BLaER1 treated with 17β-estradiol and CSF1 and Interleukin-3, amounts not matched to agents 10 nM and 100 nM (cell line): ENCODE results near the gene MDM1.

Source experiments
- H3K27ac ChIP-seq, 11 experiments: shearing (Covaris generic); formaldehyde crosslinking; 2 replicates each; pipeline ENCODE4 v1.8.1; 2022
- H3K27me3 ChIP-seq, 11 experiments: shearing (Covaris generic); formaldehyde crosslinking; 2 replicates each; pipeline ENCODE4 v1.8.1; 2022
- H3K36me3 ChIP-seq, 11 experiments: shearing (Covaris generic); formaldehyde crosslinking; 2 replicates each; pipeline ENCODE4 v1.8.1; 2022
- H3K4me1 ChIP-seq, 10 experiments: shearing (Covaris generic); formaldehyde crosslinking; 2 replicates each; pipeline ENCODE4 v1.8.1; 2022
- H3K4me2 ChIP-seq, 11 experiments: shearing (Covaris generic); formaldehyde crosslinking; 2 replicates each; pipeline ENCODE4 v1.8.1; 2022
- H3K4me3 ChIP-seq, 10 experiments: shearing (Covaris generic); formaldehyde crosslinking; 2 replicates each; pipeline ENCODE4 v1.8.1; 2022
- H3K9ac ChIP-seq, 11 experiments: shearing (Covaris generic); formaldehyde crosslinking; 2 replicates each; pipeline ENCODE4 v1.8.1; 2022
- H3K9me3 ChIP-seq, 11 experiments: shearing (Covaris generic); formaldehyde crosslinking; replicated peaks in 1 of 11; 2 replicates each; pipeline ENCODE4 v1.8.1; 2022
- H4K20me1 ChIP-seq, 11 experiments: shearing (Covaris generic); formaldehyde crosslinking; 2 replicates each; pipeline ENCODE4 v1.8.1; 2022
- Cebpa-rat ChIP-seq, 11 experiments: shearing (Covaris generic); IDR thresholded peaks; 2 replicates each; pipeline ENCODE4 v1.8.1; 2022

MDM1 gene

DNA sequence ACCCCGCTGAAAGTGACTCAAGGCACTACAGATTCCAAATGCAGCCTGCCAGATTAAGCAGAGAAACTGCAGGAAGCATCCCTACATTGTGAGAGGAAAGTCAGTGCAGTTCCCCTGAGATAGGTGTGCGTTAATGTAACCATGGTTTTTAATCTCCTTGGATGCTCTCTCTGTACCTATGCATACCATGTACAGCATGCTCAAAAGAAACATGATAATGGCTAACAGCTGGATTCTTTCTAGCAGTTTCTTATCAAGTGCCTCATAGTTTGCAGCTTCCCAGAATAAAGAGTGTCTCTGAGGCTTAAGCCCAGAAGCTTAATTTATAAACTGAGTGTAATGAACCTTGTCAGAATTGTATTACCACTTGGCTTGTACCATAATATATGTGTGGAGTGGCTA is 17.1 kb upstream of the MDM1 start:
- H3K27ac ChIP-seq = no peak overlapping the region
- H3K4me3 ChIP-seq = no peak overlapping the region
- no peaks in the 10 kb centered on the region for H3K36me3 ChIP-seq
- no peaks in the 10 kb centered on the region for H3K9me3 ChIP-seq
- H3K9ac ChIP-seq = no peak overlapping the region
- no peak overlapping the region for H3K4me2 ChIP-seq
- H3K27me3 ChIP-seq = no peaks in the 10 kb centered on the region
- TF ChIP-seq Cebpa-rat (IDR thresholded peaks at IDR 0.05) = no peak
- H4K20me1 ChIP-seq = no peaks in the 10 kb centered on the region
- H3K4me1 ChIP-seq = peaks cover 0 to 7% (median 2%) of the 10 kb centered on the region in 10 experiments; a peak in 7 of 20 replicates

DNA sequence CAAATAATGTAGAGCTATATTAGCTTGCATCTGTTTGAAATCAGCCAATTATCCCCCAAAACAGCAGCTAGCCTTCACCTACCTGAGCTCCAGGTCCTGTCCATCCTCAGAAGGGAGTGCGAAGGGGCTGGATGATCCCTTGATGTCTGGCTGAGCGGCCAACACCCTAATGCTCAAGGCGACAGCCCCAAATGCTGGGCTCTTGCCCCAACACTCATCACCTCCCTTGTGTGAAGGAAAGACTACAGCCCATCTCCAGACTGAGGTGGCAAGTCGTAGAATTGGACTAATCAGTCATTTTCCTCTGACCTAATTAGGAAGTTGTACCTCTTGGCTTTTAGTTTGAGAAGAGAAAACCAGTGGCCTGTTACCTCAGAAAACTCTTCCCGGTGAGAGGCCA is 16.3 kb upstream of the MDM1 start:
- Histone ChIP-seq H3K9me3 (no peaks in the 10 kb centered on the region), H3K27ac (no peak overlapping the region), H3K27me3 (no peaks in the 10 kb centered on the region), H3K4me2 (no peak overlapping the region), H3K4me3 (no peak overlapping the region), H3K9ac (no peak overlapping the region), H4K20me1 (no peaks in the 10 kb centered on the region), H3K4me1 (peaks cover 0 to 15% (median 4%) of the 10 kb centered on the region in 10 experiments; a peak in 12 of 20 replicates), H3K36me3 (no peaks in the 10 kb centered on the region)
- no peak for TF ChIP-seq Cebpa-rat (IDR thresholded peaks at IDR 0.05)

DNA sequence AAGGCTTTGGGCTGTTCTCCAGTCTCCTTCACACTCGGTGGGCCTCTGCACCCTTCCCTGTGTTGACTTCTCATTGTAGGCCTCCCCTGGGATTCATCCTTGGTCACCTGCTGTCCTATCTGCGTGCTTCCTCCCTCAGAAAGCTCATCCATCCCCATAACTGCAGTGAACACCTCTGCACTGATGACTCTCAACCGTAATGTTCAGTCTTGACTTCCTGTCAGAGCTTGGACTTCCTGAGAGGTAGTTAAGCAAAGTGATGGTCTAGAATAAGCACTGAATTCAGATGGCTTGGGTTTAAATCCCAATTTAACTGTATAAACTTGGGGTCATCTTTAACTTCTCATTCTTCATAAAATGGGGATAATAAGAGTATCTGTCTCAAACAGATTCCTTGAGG is 13.6 kb upstream of the MDM1 start:
- Histone ChIP-seq H3K4me3 (no peak overlapping the region), H3K27me3 (no peaks in the 10 kb centered on the region), H3K36me3 (no peaks in the 10 kb centered on the region), H3K27ac (no peak overlapping the region), H3K4me2 (peak overlapping the region in 4 of 11 experiments; percentile 5 to 39 (median 28); a peak in 3 of 22 replicates), H3K9ac (no peak overlapping the region), H3K9me3 (no peaks in the 10 kb centered on the region), H3K4me1 (peaks cover 0 to 29% (median 13%) of the 10 kb centered on the region in 10 experiments; a peak in 17 of 20 replicates), H4K20me1 (no peaks in the 10 kb centered on the region)
- TF ChIP-seq Cebpa-rat (IDR thresholded peaks at IDR 0.05) = no peak

DNA sequence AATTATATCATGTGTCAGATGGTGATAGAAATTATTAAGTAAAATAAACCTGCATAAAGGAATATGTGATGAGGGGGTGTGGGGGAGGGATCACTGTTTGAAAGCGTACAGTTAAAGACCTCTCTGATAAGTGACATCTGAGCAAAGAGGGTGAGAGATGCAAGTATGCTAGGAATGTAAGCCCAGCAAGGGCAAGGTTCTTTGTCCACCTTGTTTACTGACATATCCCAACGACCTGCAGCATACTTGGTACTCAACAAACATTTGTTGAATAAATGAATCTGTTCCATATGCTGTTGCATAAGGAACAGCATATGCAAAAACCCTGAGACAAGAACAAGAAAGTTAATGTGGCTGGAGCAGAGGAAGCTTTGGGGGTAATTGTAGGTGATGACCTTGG is 12.0 kb upstream of the MDM1 start:
- H3K9ac ChIP-seq = no peak overlapping the region

DNA sequence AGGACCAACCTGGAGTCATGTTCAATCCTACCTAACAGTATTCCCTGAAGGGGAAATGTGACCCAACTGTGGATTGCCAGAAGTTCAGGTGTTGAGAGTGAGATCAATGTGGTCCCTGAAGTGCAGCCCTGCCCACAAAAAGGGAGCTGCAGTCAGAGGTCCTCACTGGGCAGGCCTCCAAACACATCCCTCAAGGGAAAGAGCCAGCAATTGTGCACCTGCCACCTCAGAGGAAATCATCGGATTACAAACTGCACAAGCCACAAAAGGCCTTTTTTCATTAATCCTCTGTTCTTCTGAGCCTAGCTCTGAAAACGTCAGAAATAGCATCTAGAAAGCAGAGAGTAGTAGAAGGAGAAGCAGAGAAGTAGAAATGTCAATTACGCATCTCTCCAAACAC is 10.8 kb upstream of the MDM1 start:
- Histone ChIP-seq H3K9me3 (no peaks in the 10 kb centered on the region), H3K4me3 (no peak overlapping the region), H3K36me3 (no peaks in the 10 kb centered on the region), H3K9ac (peak overlapping the region in 2 of 11 experiments; percentile 15 to 29; a peak in 2 of 22 replicates), H3K27ac (no peak overlapping the region), H3K4me1 (peaks cover 0 to 29% (median 14%) of the 10 kb centered on the region in 10 experiments; a peak in 17 of 20 replicates), H3K4me2 (peak overlapping the region in 9 of 11 experiments; percentile 5 to 72 (median 55); a peak in 15 of 22 replicates), H3K27me3 (no peaks in the 10 kb centered on the region), H4K20me1 (no peaks in the 10 kb centered on the region)
- no peak for TF ChIP-seq Cebpa-rat (IDR thresholded peaks at IDR 0.05)

More for the DNA sequence above, 12.0 kb upstream of the MDM1 start:
- Histone ChIP-seq H4K20me1 (no peaks in the 10 kb centered on the region), H3K4me3 (no peak overlapping the region), H3K36me3 (no peaks in the 10 kb centered on the region), H3K27ac (no peak overlapping the region), H3K9me3 (no peaks in the 10 kb centered on the region), H3K4me1 (peaks cover 0 to 29% (median 14%) of the 10 kb centered on the region in 10 experiments; a peak in 17 of 20 replicates), H3K4me2 (0 out of 22 replicates have a peak overlapping the region, but pooled peaks of 1 of the 11 experiments have one; percentile 71), H3K27me3 (no peaks in the 10 kb centered on the region)
- TF ChIP-seq Cebpa-rat (IDR thresholded peaks at IDR 0.05) = no peak

DNA sequence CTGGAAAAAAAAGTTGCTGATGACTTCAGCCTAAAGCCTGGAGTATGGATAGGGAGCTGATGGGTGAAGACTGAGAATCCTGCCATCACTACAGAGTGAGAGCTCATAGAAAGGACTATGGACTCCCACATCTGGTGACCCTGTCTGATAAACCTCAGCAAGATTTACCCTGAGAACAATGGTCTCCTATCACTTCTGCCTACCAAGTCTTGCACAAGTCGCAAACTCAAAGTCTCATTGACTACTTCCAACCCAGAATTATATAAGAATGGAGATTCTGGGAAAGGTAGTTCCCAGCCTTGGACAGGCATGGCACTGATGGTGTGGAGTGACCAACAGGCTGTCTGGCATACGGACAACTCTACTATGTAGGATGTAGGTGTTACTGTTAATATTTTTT is 9.7 kb upstream of the MDM1 start:
- Histone ChIP-seq H3K9ac (no peak overlapping the region), H3K4me1 (peaks cover 0 to 29% (median 14%) of the 10 kb centered on the region in 10 experiments; a peak in 17 of 20 replicates), H3K4me2 (no peak overlapping the region), H3K4me3 (no peak overlapping the region), H3K27me3 (no peaks in the 10 kb centered on the region), H3K9me3 (no peaks in the 10 kb centered on the region), H3K36me3 (no peaks in the 10 kb centered on the region), H4K20me1 (no peaks in the 10 kb centered on the region), H3K27ac (no peak overlapping the region)
- TF ChIP-seq Cebpa-rat (IDR thresholded peaks at IDR 0.05) = no peak

DNA sequence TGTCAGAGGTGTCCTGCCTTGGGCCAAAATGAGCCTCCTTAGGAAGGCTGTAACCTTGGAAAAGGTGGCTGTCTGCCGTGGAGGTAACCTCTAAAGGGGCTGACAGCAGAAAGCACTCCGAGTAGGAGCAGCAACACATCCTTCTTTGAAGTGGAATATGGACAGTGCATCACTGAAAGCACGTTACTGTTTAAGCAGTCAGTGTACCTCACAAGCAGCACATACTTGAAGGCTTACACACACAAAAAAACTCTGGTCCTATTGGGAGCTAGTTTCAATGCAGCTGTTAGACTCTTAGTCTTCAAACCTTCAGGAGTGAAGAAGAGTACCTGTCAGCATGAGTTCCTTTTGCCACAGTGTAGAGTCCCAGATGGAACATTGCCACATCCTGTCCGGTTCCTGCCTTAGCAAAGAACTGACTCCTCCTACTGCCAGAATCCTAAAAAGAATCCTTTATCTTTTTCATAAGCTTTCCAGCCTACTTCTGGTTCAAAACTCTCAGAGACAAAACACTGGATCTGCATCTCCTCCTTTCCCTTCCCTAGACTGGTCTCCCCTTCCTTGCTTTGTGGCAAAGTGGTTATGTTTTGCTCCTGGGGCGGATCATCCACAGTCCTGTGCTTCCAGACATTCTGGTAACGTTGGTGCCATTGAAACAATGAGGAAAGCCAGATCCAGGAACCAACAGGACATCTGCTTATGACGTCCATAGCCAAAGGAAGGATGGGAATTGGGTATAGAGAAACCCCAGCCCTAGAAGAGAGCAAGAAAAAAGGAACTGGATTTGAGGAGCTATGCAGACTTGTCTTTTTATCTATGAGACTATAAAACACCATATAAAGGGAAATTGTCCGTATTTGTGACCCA is 8.5 kb upstream of the MDM1 start:
- Histone ChIP-seq H4K20me1 (no peaks in the 10 kb centered on the region), H3K4me2 (peak overlapping the region in 2 of 11 experiments; percentile 3 to 32; a peak in 1 of 22 replicates), H3K4me1 (peaks cover 0 to 26% (median 14%) of the 10 kb centered on the region in 10 experiments; a peak in 17 of 20 replicates), H3K27me3 (no peaks in the 10 kb centered on the region), H3K27ac (no peak overlapping the region), H3K9ac (no peak overlapping the region), H3K36me3 (no peaks in the 10 kb centered on the region), H3K4me3 (no peak overlapping the region), H3K9me3 (no peaks in the 10 kb centered on the region)
- TF ChIP-seq Cebpa-rat (IDR thresholded peaks at IDR 0.05) = no peak

DNA sequence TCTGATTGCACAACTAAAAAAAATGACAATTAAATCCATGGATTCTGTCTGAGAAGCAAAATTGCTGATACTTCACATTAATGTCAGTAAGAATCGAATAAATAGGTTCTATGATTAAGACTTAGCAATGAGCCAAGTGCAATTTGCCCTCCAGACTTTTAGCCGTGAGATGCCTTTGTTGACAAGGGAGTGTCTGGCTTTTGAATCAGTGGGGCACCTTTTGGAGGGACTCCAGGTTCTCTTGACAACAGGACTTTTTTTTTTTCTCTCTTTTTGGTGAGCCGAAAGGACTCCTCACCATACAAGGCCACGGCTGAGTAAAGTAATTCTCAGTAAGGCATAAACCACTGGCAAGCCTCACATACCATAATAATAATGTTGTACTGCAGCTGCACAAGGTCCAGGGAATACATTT is 4.7 kb upstream of the MDM1 start:
- Histone ChIP-seq H3K9ac (no peak overlapping the region), H3K27me3 (no peaks in the 10 kb centered on the region), H3K36me3 (no peaks in the 10 kb centered on the region), H3K4me1 (peaks cover 17 to 41% (median 20%) of the 10 kb centered on the region in 10 experiments), H3K27ac (no peak overlapping the region), H3K9me3 (no peaks in the 10 kb centered on the region), H3K4me2 (no peak overlapping the region), H3K4me3 (no peak overlapping the region), H4K20me1 (no peaks in the 10 kb centered on the region)
- no peak for TF ChIP-seq Cebpa-rat (IDR thresholded peaks at IDR 0.05)

DNA sequence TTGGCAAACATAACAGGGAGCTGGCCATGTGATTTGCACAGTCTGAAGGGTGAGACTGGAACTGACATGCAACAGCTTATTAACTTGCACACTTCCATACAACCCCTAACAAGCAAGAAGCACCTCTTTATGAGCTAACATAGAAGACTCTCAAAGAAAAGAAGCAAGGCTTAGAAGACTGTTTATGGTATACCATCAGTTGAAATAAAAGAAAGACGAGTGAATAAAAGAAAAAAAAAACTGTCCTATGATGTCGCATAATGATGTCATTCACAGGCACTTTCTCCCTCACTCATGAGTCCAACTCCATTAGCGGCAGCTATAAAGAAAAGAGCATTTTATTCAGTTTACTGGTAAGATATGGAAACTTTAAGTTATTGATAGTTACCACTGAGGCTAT is 3.3 kb upstream of the MDM1 start:
- H3K27ac ChIP-seq = no peak overlapping the region

More for the DNA sequence above, 3.3 kb upstream of the MDM1 start:
- Histone ChIP-seq H4K20me1 (no peaks in the 10 kb centered on the region), H3K4me2 (peak overlapping the region in 2 of 11 experiments; percentile 70 to 73; a peak in 4 of 22 replicates), H3K4me3 (no peak overlapping the region), H3K9ac (peak overlapping the region in 1 of 11 experiments; percentile 3; a peak in 1 of 22 replicates), H3K27me3 (no peaks in the 10 kb centered on the region), H3K4me1 (peaks cover 27 to 45% (median 33%) of the 10 kb centered on the region in 10 experiments), H3K36me3 (peaks cover 0 to 5% (median 0%) of the 10 kb centered on the region in 11 experiments; a peak in 1 of 22 replicates), H3K9me3 (no peaks in the 10 kb centered on the region)
- TF ChIP-seq Cebpa-rat (IDR thresholded peaks at IDR 0.05) = no peak
